HepG2 (cell line): ENCODE data around the gene KLHL7. TPM values are rescaled to one million over a fixed set of nuclear protein-coding genes. Genes with fewer than 3 reads are reported as not detected.
A peak's percentile ranks its signal among the peaks of the same experiment; 100 is the strongest.

Source experiments
- CREB1 ChIP-seq, 2 experiments: fragments of 450-650 bp in 1 of 2; IDR thresholded peaks; 2 replicates each; pipeline ENCODE4 v1.6.1; 2016 to 2017; ENCODE audit warnings: control low read depth in 1 of 2, mild to moderate bottlenecking in 1 of 2, missing compliant biosample characterization in 1 of 2, missing genetic modification characterization in 1 of 2
- FOXK2 ChIP-seq: fragments of 450-650 bp; IDR thresholded peaks from 2 replicates; pipeline ENCODE4 v1.6.1; 2016
- FOXP4 ChIP-seq: sonication (generic); formaldehyde crosslinking; IDR thresholded peaks from 2 replicates; pipeline ENCODE4 v1.4.0; 2020; ENCODE audit warnings: missing genetic modification reagents
- KAT8 ChIP-seq: IDR thresholded peaks from 2 replicates; pipeline ENCODE4 v1.6.1; 2016; ENCODE audit warnings: missing genetic modification reagents, missing compliant biosample characterization
- NFYC ChIP-seq: IDR thresholded peaks from 2 replicates; pipeline ENCODE4 v1.6.1; 2016; ENCODE audit warnings: missing genetic modification reagents, missing compliant biosample characterization
- NPAS2 ChIP-seq: sonication (generic); formaldehyde crosslinking; IDR thresholded peaks from 2 replicates; pipeline ENCODE4 v1.8.0; 2022; ENCODE audit warnings: mild to moderate bottlenecking, missing genetic modification reagents, borderline replicate concordance
- TERF1 ChIP-seq: sonication (generic); formaldehyde crosslinking; IDR thresholded peaks from 2 replicates; pipeline ENCODE4 v1.8.0; 2022; ENCODE audit warnings: mild to moderate bottlenecking, missing genetic modification reagents, moderate library complexity
- ZBTB20 ChIP-seq: sonication (generic); formaldehyde crosslinking; IDR thresholded peaks from 2 replicates; pipeline ENCODE4 v1.8.1; 2023; ENCODE audit warnings: missing genetic modification reagents, low read depth, mild to moderate bottlenecking, borderline replicate concordance
- ZBTB7B ChIP-seq: sonication (generic); formaldehyde crosslinking; IDR thresholded peaks from 2 replicates; pipeline ENCODE4 v1.4.0; 2020; ENCODE audit warnings: missing genetic modification reagents
- ZFP82 ChIP-seq: sonication (generic); formaldehyde crosslinking; IDR thresholded peaks from 2 replicates; pipeline ENCODE4 v1.5.1; 2020; ENCODE audit warnings: mild to moderate bottlenecking, missing genetic modification reagents, borderline replicate concordance
- ZNF281 ChIP-seq: sonication (generic); formaldehyde crosslinking; IDR thresholded peaks from 2 replicates; pipeline ENCODE4 v1.4.0; 2020; ENCODE audit warnings: missing genetic modification reagents, borderline replicate concordance
- ZNF549 ChIP-seq: sonication (generic); formaldehyde crosslinking; IDR thresholded peaks from 2 replicates; pipeline ENCODE4 v1.5.0; 2020; ENCODE audit warnings: missing genetic modification reagents
- ZNF552 ChIP-seq: sonication (generic); formaldehyde crosslinking; IDR thresholded peaks from 2 replicates; pipeline ENCODE4 v1.9.0; 2022; ENCODE audit warnings: missing genetic modification reagents, mild to moderate bottlenecking, borderline replicate concordance
- ZNF660 ChIP-seq: sonication (generic); formaldehyde crosslinking; IDR thresholded peaks from 2 replicates; pipeline ENCODE4 v1.5.1; 2020; ENCODE audit warnings: mild to moderate bottlenecking, low read depth, missing genetic modification reagents, borderline replicate concordance
- ZNF788 ChIP-seq: sonication (generic); formaldehyde crosslinking; IDR thresholded peaks from 2 replicates; pipeline ENCODE4 v1.5.0; 2020; ENCODE audit warnings: mild to moderate bottlenecking, missing genetic modification reagents, borderline replicate concordance
- ZNF816 ChIP-seq: sonication (generic); formaldehyde crosslinking; IDR thresholded peaks from 2 replicates; pipeline ENCODE4 v1.8.0; 2022; ENCODE audit warnings: missing genetic modification reagents, mild to moderate bottlenecking, borderline replicate concordance
- ZSCAN5A ChIP-seq: sonication (generic); formaldehyde crosslinking; IDR thresholded peaks from 2 replicates; pipeline ENCODE4 v1.8.0; 2022; ENCODE audit warnings: mild to moderate bottlenecking, missing genetic modification reagents, borderline replicate concordance
- polyA plus RNA-seq, 8 experiments: library from polyadenylated mRNA; depleted of rRNA in 3 of 8; stranded (reverse) in 7 of 8; unstranded in 1 of 8; fragments of >200 nt; fragmentation: Illumina TruSeq in 4 of 8; extraction: Trizol in 4 of 8; gene quantifications; 2 replicates each; pipeline versions ENCODE4 v1.2.1 to v1.2.3, GENCODE V29; 2011 to 2016; ENCODE audit warnings: low read depth in 4 of 8, missing spikeins in 1 of 8, mixed read lengths in 1 of 8; ENCODE audit not compliant: insufficient read depth in 1 of 8
- total RNA-seq, 5 experiments: library from RNA; depleted of rRNA; stranded (reverse); fragments of >200 nt; fragmentation: Illumina TruSeq; extraction: Trizol; gene quantifications; 2 replicates each; pipeline ENCODE4 v1.2.3, GENCODE V29; 2016; ENCODE audit warnings: low read depth in 1 of 5
- TF ChIP-seq, protein P1 (sequence below): sonication (generic); formaldehyde crosslinking; IDR thresholded peaks from 2 replicates; pipeline ENCODE4 v1.8.1; 2023; ENCODE audit warnings: mild to moderate bottlenecking, inconsistent platforms, moderate library complexity, missing genetic modification reagents, borderline replicate concordance
- TF ChIP-seq, protein P2 (sequence below): sonication (generic); formaldehyde crosslinking; IDR thresholded peaks from 2 replicates; pipeline ENCODE4 v1.4.0; 2020; ENCODE audit warnings: mild to moderate bottlenecking, missing genetic modification reagents

KLHL7 gene
- total and polyA plus RNA-seq, 2 of the 13 experiments (the other 11 are each of a cell fraction or from before 2014, with no cell fraction given) = 16.2 to 34.4 TPM

DNA sequence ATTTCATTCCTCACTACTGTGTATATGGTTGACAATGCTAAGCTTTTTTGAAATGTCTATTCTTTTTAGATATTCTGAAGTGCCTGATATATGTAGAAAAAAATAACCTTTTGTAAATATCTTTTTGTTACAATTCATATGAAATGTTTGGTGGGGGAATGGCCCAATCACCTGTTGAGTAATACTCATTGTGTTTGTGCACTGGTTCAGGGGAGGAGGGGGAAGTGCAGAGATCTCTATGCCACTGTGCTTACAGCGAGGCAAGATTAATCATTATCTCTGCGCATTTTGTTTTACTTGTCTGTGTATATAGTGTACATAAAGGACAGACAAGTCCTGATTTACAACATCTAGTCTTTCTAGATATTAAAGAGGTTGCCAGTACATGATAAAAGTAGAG, 101.4 kb downstream of the KLHL7 start (continued):
- TF ChIP-seq TERF1 (CRISPR knock-in tag) (no peak), ZNF660 (no peak), ZNF552 (no peak), KAT8 (CRISPR knock-in tag) (no peak), NPAS2 (CRISPR knock-in tag) (no peak), FOXP4 (CRISPR knock-in tag) (peak; percentile 68), ZNF549 (no peak), ZNF281 (CRISPR knock-in tag) (peak; percentile 83), CREB1 (IDR thresholded peaks at IDR 0.05) (no peak), CREB1 (CRISPR knock-in tag; IDR thresholded peaks at IDR 0.05) (no peak), ZBTB7B (CRISPR knock-in tag) (no peak), ZSCAN5A (no peak), FOXK2 (no peak), NFYC (CRISPR knock-in tag) (no peak), ZBTB20 (CRISPR knock-in tag) (no peak), ZNF788 (CRISPR knock-in tag) (no peak), ZFP82 (CRISPR knock-in tag) (no peak), ZNF816 (CRISPR knock-in tag) (no peak)
- TF ChIP-seq, protein P1, sequence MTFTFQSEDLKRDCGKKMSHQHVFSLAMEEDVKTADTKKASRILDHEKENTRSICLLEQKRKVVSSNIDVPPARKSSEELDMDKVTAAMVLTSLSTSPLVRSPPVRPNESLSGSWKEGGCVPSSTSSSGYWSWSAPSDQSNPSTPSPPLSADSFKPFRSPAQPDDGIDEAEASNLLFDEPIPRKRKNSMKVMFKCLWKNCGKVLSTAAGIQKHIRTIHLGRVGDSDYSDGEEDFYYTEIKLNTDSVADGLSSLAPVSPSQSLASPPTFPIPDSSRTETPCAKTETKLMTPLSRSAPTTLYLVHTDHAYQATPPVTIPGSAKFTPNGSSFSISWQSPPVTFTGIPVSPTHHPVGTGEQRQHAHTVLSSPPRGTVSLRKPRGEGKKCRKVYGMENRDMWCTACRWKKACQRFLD = no peak
- TF ChIP-seq, protein P2, sequence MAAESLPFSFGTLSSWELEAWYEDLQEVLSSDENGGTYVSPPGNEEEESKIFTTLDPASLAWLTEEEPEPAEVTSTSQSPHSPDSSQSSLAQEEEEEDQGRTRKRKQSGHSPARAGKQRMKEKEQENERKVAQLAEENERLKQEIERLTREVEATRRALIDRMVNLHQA (CRISPR knock-in tag) = no peak
